GM18907 (cell line): ENCODE measurements around the gene LRRC4B.
"Not testable (repeated sequence)": the region's sequence is repeated elsewhere in the genome, so short reads cannot be mapped to it uniquely, and the experiment has no call there.

Experiments
- ATAC-seq: cut with Tn5 transposase; IDR thresholded peaks from one replicate; pipeline ENCODE4 v1.9.1; 2021; ENCODE audit warnings: mild to moderate bottlenecking, moderate library complexity; ENCODE audit not compliant: unreplicated experiment

LRRC4B gene

DNA sequence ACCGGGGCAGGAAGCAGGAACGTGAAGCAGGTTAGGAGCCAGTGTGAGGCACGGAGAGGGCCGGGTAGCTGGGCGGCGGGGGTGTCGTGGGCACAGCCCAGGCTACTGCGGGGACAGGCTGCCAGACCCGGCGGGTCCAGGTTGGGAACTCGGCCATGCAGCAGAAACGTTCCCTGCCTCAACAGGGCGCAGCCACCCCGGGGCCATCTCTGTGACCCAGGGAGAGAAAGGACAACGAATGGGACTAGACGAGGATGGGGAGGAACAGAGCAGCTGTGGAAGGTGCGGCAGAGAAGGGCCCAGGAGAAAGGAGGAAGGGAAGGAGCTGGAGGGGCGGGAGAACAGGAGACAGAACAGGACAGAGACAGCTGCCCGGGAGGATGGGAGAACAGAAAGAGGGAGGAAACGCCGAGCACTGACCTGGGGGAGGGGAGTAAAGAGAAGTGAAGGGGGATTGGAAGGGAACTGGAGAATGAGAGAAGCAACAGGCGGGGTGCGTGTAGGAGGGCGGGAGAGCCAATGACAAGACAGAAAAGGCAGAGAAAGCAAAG lies 78.7 kb downstream of the LRRC4B start:
- no peak for ATAC-seq

- no peak for ATAC-seq
Measured at GRCh38 chr19:50488389-50489194, 79.6 kb downstream of the LRRC4B start.

DNA sequence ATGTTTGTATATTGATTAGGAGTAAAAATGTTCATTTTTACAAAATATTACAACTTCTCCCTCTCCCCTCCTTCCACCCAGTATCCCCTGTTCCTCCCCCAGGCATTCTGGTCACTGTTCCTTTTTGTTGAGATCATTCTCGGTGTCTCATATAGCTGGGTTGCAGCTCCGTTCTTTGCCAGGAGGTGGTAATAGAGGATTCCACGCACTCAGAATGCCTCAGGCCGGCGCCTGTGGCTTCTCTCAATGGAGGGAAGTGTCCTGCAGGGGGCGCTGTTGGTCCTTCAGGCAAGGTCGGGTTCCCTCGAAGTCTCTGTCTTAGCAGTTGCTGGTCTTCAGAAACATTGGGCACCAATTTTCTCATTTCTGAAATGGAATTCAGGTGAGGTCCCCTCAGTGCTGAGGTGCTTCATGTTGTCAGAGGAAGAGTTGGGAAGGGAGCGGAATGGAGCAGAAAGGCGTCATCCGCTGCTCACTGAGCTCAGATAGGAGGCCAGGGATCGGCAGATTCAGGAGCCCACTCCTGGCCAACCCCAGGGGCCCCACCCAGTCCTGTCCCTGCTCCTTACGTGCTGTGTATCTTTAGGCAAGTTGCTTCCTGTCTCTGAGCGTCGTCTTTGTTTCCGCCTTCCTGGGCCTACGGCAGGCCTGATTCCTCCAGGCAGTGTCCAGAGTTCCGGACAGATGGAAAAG lies 81.3 kb downstream of the LRRC4B start:
- ATAC-seq: no peak

DNA sequence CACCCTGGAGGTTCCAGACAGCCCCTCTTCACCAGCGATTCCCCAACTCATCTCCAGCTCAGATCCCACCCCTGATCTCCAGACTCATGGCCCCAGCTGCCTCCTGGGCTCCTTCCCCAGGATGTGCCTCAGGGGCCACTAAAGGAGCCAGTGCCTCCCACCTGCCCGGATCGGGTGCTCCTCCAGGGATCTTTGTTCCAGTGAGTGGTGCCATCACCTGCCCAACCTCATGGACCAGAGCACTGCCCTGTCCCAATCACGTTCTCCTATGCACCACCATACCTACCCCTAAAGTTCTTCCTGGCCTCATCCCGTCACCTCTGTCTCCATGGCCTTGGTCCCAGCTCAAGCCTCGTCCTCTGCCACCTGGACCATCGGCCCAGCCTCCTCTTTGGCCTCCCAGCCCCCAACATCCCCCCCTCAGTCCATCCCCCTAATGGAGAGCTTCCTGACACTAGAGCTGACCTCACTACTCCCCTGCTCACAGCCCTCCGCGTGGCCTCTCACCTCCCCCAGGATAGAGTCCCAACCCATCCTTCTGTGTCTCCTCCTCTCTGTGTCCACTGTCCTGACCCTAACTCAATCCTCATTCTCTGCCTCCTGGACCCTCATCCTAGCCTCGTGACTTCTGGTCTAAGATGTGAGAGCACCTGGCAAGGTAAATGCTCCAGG lies 82.8 kb downstream of the LRRC4B start:
- no peak for ATAC-seq

DNA sequence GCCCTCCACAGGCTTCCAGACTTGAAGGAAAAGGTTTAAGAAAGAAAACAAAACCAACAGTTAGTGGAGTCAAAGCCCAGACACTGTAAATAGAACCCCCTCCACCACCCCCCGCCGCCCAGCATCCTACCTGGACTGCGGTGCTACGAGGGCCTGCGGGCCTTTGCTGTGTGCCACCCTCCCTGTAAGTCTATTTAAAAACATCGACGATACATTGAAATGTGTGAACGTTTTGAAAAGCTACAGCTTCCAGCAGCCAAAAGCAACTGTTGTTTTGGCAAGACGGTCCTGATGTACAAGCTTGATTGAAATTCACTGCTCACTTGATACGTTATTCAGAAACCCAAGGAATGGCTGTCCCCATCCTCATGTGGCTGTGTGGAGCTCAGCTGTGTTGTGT lies 85.3 kb downstream of the LRRC4B start:
- no peak for ATAC-seq

DNA sequence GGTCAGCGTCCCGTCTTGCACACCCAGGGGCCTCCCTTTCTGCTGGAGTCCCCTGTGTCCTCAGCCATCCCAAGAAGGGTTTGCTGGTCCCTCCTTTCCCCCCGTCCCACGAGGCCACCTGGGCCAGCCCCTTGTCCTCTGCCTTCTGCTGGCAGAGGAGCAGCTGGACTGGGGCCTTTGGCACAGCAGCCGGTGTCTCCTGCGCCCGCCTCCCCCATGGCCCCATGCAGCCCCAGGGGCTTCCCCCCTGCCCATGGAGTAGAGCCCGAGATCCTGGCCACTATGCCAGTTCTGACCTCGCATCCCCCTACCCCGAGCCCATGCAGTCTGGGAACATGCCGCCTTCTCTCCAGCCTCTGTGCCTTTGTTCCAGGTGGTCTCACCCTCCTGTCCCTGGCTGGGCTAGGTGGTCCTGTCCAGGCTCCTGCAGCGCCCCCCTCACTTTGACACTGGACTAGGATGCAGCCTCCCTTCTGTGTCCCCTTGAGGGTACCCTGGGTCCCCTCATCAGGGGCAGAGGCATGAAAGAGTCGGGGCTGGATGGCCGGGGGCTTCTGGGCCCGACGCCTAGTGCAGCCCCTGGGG lies 85.9 kb downstream of the LRRC4B start:
- no peak for ATAC-seq

GRCh38 chr19:50481351-50482149 lies 86.7 kb downstream of the LRRC4B start:
- ATAC-seq: no peak

DNA sequence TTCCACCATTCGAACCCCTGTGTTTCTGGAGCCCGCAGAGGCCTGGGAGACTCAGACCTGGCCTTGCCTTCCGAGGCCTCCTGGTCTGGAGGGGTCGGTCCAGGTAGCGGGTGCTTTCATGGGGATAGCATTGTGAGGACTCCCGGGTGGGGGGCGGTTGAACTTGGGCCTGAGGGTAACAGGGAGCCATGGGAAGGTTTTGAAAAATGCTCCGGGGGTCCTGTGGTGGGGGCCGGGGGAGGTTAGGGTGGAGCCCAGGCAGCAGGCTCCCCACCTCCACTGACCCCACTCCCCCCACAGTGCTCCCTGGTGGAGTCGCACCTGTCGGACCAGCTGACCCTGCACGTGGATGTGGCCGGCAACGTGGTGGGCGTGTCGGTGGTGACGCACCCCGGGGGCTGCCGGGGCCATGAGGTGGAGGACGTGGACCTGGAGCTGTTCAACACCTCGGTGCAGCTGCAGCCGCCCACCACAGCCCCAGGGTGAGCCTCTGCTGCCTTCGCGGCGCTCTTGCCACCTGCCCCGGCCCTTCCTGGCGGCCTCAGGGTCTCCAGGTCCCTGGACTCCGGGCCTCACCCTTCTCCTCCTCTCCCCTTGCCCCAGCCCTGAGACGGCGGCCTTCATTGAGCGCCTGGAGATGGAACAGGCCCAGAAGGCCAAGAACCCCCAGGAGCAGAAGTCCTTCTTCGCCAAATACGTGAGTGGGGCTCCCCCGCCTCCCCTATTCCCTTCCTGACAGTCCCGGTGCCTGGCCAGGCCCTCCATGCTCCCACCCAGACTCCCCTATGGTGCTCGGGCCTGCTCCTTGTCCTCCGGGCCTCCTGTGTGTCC lies 87.7 kb downstream of the LRRC4B start:
- no peak for ATAC-seq

GRCh38 chr19:50479761-50480251 lies 88.4 kb downstream of the LRRC4B start:
- no peak for ATAC-seq

- no peak for ATAC-seq
Measured at GRCh38 chr19:50478901-50479715, 89.1 kb downstream of the LRRC4B start.

- ATAC-seq: no peak
Measured at GRCh38 chr19:50477751-50478515, 90.3 kb downstream of the LRRC4B start.

DNA sequence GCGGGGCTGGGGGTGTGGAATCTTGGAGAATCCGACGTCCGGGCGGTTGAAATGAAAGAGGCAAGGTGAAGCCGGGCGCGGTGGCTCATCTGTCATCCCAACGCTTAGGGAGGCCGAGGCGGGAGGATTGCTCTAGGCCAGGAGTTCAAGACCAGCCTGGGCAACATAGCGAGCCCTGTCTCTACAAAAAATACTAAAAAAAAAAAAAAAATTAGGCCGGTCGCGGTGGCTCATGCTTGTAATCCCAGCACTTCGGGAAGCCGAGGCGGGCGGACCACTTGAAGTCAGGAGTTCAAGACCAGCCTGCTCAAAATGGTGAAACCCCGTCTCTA lies 91.4 kb downstream of the LRRC4B start:
- ATAC-seq: no peak

- peak; percentile 75 for ATAC-seq
Measured at GRCh38 chr19:50476224-50476906, 91.9 kb downstream of the LRRC4B start, which contains the start of the genes EMC10 and GARIN5A. TSS of gene EMC10 (plus strand) at chr19:50476507. CDS start at chr19:50476545, 38 bp downstream. TSS of gene GARIN5A (minus strand) at chr19:50476848. CDS start at chr19:50476388, 460 bp downstream.

DNA sequence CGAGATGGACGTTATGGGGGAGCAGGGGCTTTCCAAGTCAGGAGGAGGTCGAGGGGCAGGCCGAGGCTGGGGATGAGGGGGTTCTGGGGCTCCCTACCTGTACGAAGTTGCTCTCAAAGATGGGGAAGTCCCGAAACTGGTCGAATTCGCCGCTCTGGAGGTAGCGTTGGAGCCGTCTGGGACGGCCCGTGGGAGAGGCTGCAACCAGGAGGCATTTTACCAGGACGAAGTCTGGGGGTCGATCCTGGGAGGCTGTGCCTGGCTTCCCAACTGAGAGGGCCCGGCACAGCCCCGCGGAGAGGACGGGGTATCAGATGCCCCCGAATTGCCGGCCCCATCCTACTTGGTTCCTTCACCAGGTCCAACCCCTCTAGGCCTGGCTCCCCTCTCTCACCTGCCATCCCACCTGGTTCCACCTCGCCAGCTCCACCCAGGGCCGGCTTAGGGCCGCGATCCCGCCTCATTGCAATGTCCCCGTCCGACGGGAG lies 92.5 kb downstream of the LRRC4B start:
- ATAC-seq: peak; percentile 7

- no peak for ATAC-seq
Measured at GRCh38 chr19:50475101-50475568, 93.1 kb downstream of the LRRC4B start.

DNA sequence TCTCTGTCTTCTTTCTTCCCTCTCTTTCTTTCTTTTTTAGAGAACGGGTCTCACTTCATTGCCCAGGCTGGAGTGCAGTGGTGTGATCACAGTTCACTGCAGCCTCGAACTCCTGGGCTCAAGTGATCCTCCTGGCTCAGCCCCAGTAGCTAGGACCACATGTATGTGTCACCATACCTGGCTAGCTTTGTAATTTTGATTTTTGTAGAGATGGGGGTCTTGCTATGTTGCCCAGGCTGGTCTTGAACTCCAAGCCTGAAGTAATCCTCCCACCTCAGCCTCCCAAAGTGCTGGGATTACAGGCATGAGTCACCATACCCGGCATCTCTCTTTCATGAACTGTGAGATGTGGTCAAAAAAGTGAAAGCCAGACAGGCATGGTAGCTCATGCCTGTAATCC lies 94.9 kb downstream of the LRRC4B start:
- ATAC-seq: not testable (repeated sequence)

DNA sequence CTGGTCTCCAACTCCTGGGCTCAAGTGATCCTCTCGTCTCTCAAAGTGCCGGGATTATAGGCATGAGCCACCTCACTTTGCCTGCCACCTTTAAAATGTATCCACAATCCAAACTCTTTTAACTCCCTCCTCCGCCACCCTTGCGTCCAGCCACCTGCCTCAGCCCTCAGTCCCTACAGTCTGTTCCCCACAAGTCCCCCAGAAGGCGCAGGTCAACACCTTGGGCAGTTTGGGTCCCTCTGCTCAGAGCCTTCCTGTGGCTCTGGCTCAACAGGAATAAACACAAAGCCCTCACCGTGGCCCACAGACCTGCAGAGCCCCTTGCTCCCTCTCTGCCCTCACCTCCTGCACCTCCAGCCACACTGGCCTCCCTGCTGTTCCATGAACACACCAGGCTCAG lies 99.4 kb downstream of the LRRC4B start:
- ATAC-seq: no peak
